ENCODE data around the gene IFI27.

GRCh38 chr14:94080621-94081385 is 29.7 kb upstream of the IFI27 start, which contains the start of the genes DDX24 and IFI27L1:
- TF ChIP-seq POLR2A (IDR thresholded peaks at IDR 0.05) (peak; percentile 85), CTCF (IDR thresholded peaks at IDR 0.05) (no peak)

All from testis (tissue), 2 donors.